Skeletal muscle tissue (tissue), 4 donors: ENCODE data around the gene LEMD2. TPM values are rescaled to one million over a fixed set of nuclear protein-coding genes. Genes with fewer than 3 reads are reported as not detected.
A peak's percentile ranks its signal among the peaks of the same experiment; 100 is the strongest.

Source experiments
- H3K27ac ChIP-seq: one replicate; pipeline ENCODE4 v1.7.0; 2013; ENCODE audit warnings: mild to moderate bottlenecking, low read depth, low read length, inconsistent platforms
- H3K27me3 ChIP-seq, 3 donors: one replicate each; pipeline ENCODE4 v1.7.0; 2013; ENCODE audit warnings: low read length in 3 of 3; ENCODE audit not compliant: control insufficient read depth in 3 of 3, insufficient read depth in 3 of 3
- H3K36me3 ChIP-seq, 3 donors: one replicate each; pipeline ENCODE4 v1.7.0; 2013; ENCODE audit warnings: low read length in 3 of 3; ENCODE audit not compliant: control insufficient read depth in 3 of 3, insufficient read depth in 3 of 3
- H3K4me1 ChIP-seq, 3 donors: one replicate each; pipeline ENCODE4 v1.7.0; 2013; ENCODE audit warnings: low read length in 3 of 3, mild to moderate bottlenecking in 3 of 3; ENCODE audit not compliant: control insufficient read depth in 3 of 3, insufficient read depth in 3 of 3
- H3K4me3 ChIP-seq, 3 donors: one replicate each; pipeline ENCODE4 v1.7.0; 2013; ENCODE audit warnings: low read length in 3 of 3
- H3K9ac ChIP-seq, 3 donors: one replicate each; pipeline ENCODE4 v1.7.0; 2013; ENCODE audit warnings: low read length in 3 of 3, mild to moderate bottlenecking in 3 of 3, moderate library complexity in 2 of 3, low read depth in 1 of 3
- H3K9me3 ChIP-seq, 3 donors: one replicate each; pipeline ENCODE4 v1.7.0; 2013; ENCODE audit warnings: low read length in 3 of 3; ENCODE audit not compliant: control insufficient read depth in 3 of 3
- total RNA-seq: library from RNA; depleted of rRNA; stranded (reverse); fragments of >200 nt; gene quantifications from one replicate; pipeline ENCODE4 v1.2.3, GENCODE V29; 2014
- donor health status: Osteomylitis.

The LEMD2 gene
- total RNA-seq, 1 donor from 2014 or later, result 21.9 TPM

DNA sequence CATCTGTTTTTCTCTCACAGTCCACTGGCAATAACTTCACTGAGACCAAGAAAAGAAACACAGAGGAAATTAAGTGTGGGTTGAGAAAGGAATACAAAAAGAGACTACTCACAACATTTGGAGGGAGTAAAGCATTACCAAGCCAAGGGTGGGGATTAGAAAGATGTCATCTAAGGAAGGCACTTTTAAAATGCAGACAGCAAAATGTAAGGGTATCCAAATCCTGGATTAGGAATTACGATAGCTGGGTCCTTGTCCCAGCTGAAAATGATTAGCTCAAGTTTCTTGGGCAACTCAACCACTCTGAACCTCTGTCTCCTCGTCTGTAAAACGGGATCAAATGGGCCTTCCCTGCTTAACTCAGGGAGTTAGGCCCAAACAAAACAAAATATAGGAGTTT is 2.2 kb downstream of the LEMD2 start:
- peak overlapping the region; percentile 87 for H3K27ac ChIP-seq
- H3K4me3 ChIP-seq, result no peak overlapping the region
- H3K36me3 ChIP-seq, result peaks cover 34 to 40% (median 34%) of the 10 kb centered on the region in 3 donors
- peak overlapping the region in 2 of 3 donors; percentile 81 to 85 for H3K9ac ChIP-seq
- peaks cover 32 to 45% (median 38%) of the 10 kb centered on the region in 3 donors for H3K4me1 ChIP-seq
- no peaks in the 10 kb centered on the region for H3K9me3 ChIP-seq
- H3K27me3 ChIP-seq, result no peaks in the 10 kb centered on the region

- Histone ChIP-seq H3K4me1 (peaks cover 32 to 45% (median 38%) of the 10 kb centered on the region in 3 donors), H3K36me3 (peaks cover 36 to 43% (median 39%) of the 10 kb centered on the region in 3 donors), H3K9me3 (no peaks in the 10 kb centered on the region), H3K27ac (no peak overlapping the region), H3K27me3 (no peaks in the 10 kb centered on the region), H3K9ac (peak overlapping the region in 1 of 3 donors; percentile 33), H3K4me3 (no peak overlapping the region)
These were observed 3.2 kb downstream of the LEMD2 start for GRCh38 chr6:33785778-33786177.

DNA sequence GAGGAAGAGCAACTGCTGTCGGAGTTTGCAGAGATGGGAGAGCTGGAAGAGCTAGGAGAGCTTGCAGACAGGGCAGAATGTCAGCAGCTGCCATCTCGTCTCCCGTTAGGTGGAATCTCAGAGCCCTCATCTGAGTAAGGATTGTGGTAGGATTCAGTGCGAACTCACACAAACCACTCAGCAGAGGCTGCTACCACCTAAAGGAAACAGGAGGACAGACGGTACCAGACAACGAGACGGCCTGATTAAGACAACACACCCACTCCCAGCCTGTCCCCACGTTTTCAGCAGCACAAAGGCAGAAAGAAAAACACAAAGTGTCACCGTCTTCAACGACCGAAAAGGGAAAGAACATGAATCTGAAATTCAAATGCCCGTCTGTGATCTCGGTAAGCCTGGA is 4.1 kb downstream of the LEMD2 start:
- Histone ChIP-seq H3K4me1 (peaks cover 32 to 45% (median 38%) of the 10 kb centered on the region in 3 donors), H3K9ac (peak overlapping the region in 1 of 3 donors; percentile 40), H3K36me3 (peaks cover 46 to 52% (median 49%) of the 10 kb centered on the region in 3 donors), H3K27ac (no peak overlapping the region), H3K27me3 (no peaks in the 10 kb centered on the region), H3K4me3 (no peak overlapping the region), H3K9me3 (no peaks in the 10 kb centered on the region)

GRCh38 chr6:33783781-33784520 is 5.0 kb downstream of the LEMD2 start:
- Histone ChIP-seq H3K9ac (no peak overlapping the region), H3K27me3 (no peaks in the 10 kb centered on the region), H3K4me3 (no peak overlapping the region), H3K4me1 (peaks cover 29 to 41% (median 33%) of the 10 kb centered on the region in 3 donors), H3K36me3 (peaks cover 54 to 60% (median 57%) of the 10 kb centered on the region in 3 donors), H3K9me3 (no peaks in the 10 kb centered on the region), H3K27ac (no peak overlapping the region)

DNA sequence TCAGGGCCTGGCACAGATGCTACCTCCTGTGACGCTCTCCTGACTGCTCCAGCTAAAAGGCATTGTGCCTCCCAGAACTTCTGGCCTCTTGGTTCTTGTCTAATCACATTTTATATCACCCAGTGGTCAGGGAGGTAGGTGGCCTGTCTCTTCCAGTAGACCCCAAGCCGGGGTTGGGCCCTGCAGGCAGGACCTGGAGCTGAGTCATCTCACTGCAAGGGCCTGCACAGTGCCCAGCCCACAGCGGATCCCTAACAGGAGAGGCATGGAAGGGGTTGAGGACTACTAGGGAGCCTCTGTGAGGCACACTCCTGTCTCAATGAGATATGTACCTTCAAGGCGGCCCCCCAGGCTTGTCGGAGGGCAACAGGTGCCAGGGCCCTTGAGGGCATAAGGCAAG is 6.4 kb downstream of the LEMD2 start:
- no peak overlapping the region for H3K27ac ChIP-seq
- no peak overlapping the region for H3K4me3 ChIP-seq
- no peaks in the 10 kb centered on the region for H3K27me3 ChIP-seq
- H3K36me3 ChIP-seq, result peaks cover 68 to 74% (median 71%) of the 10 kb centered on the region in 3 donors
- no peaks in the 10 kb centered on the region for H3K9me3 ChIP-seq
- no peak overlapping the region for H3K9ac ChIP-seq
- peaks cover 24 to 35% (median 27%) of the 10 kb centered on the region in 3 donors for H3K4me1 ChIP-seq

DNA sequence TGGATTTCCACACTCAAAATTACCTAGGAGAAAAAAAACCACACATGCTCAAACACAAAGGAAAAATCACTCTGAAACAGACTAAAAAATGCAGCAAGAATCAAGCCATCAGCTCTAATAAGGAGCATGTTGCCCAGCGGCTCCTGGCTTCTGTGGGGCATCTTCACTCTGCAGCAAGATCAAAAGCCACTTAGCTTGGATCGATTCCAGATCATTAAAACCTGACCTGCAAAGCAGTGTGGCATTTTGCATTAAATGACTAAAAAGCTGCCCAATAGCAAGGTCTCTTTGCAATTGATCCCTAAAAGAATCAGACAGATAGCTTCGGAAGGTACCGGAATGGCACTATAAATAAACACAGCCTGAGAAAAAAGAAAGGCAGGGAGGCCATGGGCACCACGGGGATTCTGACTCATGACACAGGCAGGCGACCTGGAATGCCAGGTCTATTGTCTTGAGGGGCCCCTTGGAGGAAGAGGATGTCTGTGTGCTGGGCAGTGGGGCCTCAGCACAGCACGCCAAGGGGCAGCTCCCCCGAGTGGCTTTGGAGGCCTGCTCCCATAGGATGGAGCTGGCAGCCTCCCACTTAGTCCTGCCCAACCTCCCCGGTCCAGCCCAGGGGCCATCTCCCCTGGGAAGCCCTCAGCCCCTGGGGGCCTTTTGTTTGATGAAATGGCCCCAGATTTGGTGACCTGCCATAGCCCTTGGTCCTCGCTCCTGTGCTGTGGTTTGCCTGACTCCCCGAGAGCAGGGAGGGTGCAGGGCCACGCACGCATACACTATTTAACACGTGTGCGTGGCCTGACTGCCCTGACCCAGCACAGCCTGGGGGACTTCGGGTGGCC is 7.6 kb downstream of the LEMD2 start:
- peaks cover 12 to 23% (median 15%) of the 10 kb centered on the region in 3 donors for H3K4me1 ChIP-seq
- H3K9ac ChIP-seq, result no peak overlapping the region
- no peaks in the 10 kb centered on the region for H3K27me3 ChIP-seq
- no peaks in the 10 kb centered on the region for H3K9me3 ChIP-seq
- H3K36me3 ChIP-seq, result peaks cover 80 to 83% (median 83%) of the 10 kb centered on the region in 3 donors
- H3K4me3 ChIP-seq, result no peak overlapping the region
- H3K27ac ChIP-seq, result no peak overlapping the region

DNA sequence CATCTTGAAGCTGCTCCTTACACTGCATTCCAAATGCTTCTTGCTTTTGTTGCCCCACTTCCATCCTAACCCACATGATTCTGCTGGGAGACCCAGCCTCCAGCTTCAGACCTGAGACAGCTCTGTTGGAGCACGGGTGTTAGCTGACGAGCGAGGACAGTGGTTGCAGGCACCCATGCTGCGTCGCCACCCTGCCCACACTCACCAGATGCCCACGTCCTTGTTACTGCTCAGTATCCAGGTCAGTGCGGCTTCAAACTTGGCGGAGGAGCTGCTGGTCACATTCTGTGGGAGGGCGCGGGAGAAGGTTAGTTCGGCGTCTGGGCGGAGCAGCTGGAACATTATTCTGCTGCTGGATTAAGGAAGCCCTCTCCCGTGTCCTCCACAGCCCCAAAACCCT is 9.0 kb downstream of the LEMD2 start:
- Histone ChIP-seq H3K4me3 (no peak overlapping the region), H3K27ac (no peak overlapping the region), H3K9me3 (no peaks in the 10 kb centered on the region), H3K9ac (no peak overlapping the region), H3K4me1 (peaks cover 3 to 10% (median 5%) of the 10 kb centered on the region in 3 donors), H3K36me3 (peaks cover 87 to 93% (median 89%) of the 10 kb centered on the region in 3 donors), H3K27me3 (no peaks in the 10 kb centered on the region)

DNA sequence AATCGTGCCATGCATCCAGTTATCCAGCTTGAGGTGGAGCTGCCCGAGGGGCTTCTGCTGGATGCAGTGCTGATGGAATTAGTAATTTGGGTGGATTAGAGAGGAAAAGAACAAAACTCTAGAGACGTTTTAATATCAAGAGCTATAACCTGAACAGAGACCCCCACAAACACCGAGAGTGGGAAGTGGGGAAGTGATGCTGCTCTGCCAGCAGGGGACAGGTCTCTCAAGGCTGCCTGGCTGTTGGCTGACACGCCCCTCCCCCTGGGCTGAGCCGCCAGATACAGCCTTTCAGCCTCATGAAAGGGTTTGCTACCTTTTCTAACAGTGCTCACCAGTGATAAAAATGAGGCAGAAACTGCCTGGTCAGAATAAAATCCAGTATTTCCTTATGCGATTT is 9.6 kb downstream of the LEMD2 start:
- H3K36me3 ChIP-seq, result peaks cover 86 to 93% (median 89%) of the 10 kb centered on the region in 3 donors
- H3K9me3 ChIP-seq, result no peaks in the 10 kb centered on the region
- H3K4me3 ChIP-seq, result no peak overlapping the region
- peaks cover 0 to 7% (median 0%) of the 10 kb centered on the region in 3 donors for H3K4me1 ChIP-seq
- no peak overlapping the region for H3K27ac ChIP-seq
- H3K9ac ChIP-seq, result no peak overlapping the region
- no peaks in the 10 kb centered on the region for H3K27me3 ChIP-seq

DNA sequence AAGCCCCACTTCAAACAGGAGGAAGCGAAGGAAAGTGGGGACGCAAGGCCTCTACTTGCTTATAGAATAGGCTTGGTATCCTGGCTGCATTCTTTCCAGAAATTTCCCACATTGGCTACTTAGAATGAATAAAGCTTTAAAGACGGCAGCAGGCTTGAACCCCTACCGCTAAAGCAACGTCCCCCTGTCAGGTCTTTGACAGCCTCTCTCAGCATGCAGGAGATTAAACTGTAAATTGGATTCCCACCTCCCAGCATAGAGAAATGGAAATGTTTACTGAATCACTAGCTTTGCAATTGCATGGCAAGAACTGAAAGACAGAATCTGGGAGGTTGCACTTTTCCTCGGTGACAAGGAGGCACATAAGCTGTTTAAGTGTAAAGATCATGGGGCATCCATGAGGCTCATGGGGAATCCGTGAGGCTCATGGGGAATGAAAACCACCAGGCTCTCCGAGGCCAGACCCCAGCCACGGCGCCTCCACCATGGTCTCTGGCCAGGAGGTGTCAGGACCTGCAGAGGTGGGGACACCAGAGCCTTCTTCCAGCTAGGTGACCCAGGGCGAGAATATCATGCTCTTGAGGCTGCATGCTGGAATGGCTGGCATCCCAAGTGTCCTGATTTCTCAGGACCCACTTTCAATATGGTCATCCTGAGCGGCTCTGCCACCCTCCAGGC is 10.3 kb downstream of the LEMD2 start:
- H3K9ac ChIP-seq, result no peak overlapping the region
- no peaks in the 10 kb centered on the region for H3K27me3 ChIP-seq
- H3K27ac ChIP-seq, result no peak overlapping the region
- H3K4me1 ChIP-seq, result peaks cover 0 to 7% (median 0%) of the 10 kb centered on the region in 3 donors
- no peak overlapping the region for H3K4me3 ChIP-seq
- H3K9me3 ChIP-seq, result no peaks in the 10 kb centered on the region
- H3K36me3 ChIP-seq, result peaks cover 83 to 90% (median 87%) of the 10 kb centered on the region in 3 donors
